ENCODE results near the gene NDUFV2.
"Not testable (repeated sequence)": the region's sequence is repeated elsewhere in the genome, so short reads cannot be mapped to it uniquely, and the experiment has no call there.

The NDUFV2 gene

DNA sequence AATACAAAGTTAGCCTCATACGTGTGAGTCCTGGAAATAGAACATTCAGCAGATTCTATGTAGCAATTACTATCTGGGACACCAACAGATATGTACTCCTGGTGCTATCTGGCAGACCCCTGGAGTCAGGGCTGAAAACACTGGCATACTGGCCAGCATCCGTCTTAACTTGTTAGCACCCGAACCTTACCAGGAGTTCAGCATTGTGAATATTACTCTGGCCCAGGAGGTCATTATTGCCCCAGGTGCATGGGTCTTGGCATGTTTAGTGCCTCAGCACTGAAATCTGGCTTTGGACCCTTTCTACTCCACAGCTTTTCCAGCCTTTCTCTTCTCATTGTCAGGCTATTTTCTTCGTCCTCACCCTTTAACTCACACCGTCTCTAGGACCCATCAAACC lies 11.9 kb upstream of the NDUFV2 start:
- no peak for DNase-seq (ENCODE audit: low read depth)

DNA sequence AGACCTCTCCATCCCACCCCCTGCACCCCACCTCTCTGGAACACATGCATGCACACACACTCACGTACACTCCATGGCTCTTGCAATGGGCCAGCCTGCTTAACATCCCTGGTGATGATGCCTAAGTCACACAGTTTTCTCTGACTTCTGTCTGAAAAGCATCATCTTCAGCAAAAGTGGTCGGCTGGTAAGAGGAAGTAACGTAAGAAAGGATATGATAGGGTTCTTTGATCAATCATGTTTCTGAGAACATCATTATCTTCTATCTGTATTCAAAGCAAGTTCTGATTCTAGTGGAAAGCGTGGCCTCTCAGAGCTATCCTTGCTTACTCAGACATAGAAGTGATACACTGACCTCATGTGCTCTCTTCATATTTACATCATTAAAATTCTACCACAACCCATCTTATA lies 11.4 kb upstream of the NDUFV2 start:
- no peak for DNase-seq (ENCODE audit: low read depth)

DNA sequence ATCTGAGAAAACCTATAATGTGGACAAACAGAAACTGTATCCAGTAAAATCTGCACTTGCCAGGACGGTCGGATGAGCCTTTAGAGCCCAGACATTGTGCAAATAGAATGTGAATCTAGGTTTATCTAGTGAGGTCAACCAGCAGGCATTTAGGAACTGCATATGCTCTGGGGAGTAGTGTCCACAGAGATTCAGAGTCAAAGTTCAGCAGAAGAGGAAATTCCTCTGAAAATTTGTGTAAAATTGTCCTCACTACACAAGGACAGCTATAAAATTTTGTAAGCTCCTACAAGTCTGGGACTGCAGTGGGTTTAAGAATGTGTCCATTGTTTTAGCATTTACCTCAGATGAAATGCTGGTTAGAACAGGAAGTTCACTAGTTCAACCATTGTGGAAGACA lies 9.8 kb upstream of the NDUFV2 start:
- DNase-seq (ENCODE audit: low read depth): peak; percentile 49

DNA sequence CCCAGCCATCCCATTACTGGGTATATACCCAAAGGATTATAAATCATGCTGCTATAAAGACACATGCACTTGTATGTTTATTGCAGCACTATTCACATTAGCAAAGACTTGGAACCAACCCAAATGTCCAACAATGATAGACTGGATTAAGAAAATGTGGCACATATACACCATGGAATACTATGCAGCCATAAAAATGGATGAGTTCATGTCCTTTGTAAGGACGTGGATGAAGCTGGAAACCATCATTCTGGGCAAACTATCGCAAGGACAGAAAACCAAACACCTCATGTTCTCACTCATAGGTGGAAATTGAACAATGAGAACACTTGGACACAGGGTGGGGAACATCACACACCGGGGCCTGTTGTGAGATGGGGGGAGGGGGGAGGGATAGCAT lies 9.4 kb upstream of the NDUFV2 start:
- DNase-seq (ENCODE audit: low read depth): not testable (repeated sequence)

DNA sequence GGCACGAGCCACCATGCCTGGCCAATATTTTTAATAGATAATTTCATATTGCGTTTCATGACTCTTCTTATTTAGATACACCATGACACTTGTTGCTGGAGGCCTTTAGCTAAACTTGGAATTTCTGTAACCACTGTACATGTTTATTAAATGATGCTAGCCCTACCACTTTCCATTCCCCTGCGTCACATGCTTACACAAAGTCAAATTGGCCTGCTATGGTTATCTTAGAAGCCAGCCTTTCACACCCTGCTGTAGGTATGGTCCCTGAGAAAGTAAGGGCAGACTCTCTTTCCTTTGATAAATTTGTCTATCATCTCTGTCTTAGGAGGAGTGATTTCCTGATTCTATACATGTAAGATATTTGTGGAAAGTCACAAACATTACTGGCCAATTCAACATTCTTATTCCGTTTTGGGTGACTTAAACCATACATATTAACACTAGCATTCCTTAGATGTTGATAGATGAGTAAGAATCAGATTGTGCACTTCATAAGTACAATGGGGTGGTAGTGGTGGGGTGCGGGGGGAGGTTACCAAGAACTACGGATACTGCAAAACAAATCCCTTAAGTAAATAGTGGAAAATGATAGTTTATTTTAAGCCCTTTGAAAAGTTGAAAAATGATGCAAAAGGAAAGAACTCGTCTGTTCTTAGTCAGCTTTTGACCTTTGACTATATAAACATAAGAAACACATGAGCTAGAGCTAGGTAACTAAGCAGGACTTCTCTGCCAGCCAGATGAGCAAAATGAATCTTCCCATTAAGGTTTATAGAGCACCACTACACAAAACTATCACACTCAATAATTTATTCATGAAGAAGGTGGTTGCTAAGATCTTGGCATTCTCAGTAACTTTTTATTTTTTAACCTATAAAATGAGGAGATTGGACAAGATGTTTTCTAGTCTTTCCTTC lies 7.9 kb upstream of the NDUFV2 start:
- peak; percentile 89 for DNase-seq (ENCODE audit: low read depth)

DNA sequence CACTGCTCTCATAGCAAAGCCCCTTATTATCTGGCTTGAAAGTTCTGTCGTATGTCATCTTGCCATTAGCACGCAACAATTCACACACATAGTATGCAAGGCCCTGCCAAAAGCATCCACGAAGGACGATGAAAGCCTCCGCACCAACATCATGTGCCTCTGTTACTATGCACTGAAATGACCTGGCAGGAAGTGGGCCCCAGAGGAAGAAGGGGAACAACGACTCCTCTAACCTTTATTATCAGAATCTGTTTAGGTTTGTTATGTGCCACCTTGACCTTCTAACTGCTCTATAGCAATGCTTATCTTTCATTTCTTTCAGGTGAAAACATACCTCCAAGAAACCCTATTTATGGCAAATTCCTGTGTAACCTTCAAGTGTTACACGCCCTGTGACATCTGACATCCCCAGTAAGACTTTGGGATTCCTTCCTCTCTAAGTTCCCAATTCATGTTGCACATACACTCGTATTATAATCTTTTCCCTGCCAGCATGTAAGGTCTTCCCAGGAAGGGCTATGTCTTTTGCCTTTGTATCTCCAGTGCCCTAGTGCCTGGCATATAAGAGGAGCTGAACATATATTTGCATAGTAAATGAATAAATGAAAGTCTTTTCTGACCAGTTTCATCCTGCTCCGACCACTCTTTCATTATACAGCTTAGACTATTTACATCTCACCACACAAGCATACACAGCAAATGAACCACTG lies 7.0 kb upstream of the NDUFV2 start:
- DNase-seq (ENCODE audit: low read depth): no peak

DNA sequence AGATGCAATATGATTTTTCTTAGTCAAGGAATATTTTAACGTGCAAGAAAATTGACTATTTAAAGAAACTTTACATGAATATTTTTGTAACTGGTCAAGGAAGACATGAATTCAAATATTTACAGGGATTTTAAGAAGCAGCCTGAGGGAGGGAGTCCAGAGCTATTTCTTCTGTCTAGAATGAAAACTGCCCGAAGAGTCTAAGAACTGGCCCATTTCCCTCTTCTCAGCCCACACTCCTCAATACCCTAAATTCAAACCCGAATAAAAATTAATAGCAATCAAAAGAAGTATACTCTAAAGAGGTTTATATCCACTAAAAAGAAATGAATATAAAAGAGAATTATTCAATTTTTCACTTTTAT lies 6.5 kb upstream of the NDUFV2 start:
- no peak for DNase-seq (ENCODE audit: low read depth)

DNA sequence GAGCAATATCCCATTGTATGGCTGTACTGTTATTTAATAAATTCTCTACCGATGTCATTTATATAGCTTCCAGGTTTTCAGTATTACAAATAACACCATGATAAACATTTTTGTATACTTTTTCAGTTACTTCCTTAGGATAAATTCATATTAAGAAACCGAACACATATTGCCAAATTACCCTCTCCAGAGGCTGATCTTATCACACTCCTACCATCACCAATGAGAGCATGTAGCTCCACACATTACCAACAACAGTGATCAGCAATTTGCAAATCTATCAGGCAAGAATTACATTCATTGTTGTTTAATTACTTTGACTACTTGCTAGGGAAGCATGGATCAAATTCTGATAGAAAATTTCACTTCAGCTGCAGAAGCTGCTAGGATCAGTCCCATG lies 5.8 kb upstream of the NDUFV2 start:
- DNase-seq (ENCODE audit: low read depth): no peak

DNA sequence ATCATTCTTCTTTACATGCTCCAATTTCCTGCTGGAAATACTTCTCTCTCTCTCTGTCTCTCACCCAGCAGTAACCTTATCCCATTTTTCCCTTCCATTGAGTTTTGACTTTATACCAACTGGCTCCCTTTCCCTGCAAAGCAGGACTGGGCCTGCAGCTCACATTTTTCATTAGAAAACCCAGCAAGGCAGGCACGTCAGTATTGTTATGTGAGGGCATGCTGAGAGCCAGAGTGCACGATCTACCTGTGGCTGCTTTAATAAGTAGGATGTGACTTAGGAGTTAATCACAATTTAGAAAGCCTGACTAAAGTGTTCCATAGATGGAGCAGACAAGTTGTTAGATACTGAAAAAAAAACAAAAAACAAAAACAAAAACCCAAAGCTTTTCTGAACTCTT lies 5.2 kb upstream of the NDUFV2 start:
- no peak for DNase-seq (ENCODE audit: low read depth)

DNA sequence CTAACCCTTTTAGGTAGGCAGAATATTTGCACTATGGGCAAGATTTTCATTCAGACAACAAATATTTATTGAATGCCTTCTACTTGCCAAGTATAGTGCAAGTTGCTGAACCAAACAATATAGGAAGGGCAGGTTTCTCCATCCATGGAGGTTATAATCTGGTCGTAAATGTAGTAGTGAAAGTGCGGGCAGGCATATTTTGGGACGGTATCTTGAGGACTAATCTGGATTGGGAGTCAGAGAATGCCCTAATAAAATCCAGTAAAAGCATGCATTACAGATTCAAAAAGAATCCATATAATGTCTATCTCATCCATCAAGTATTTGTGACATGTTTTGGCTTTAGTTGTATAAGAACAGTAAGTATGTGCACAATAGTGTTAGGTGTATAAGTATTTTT lies 1.7 kb upstream of the NDUFV2 start:
- peak; percentile 63 for DNase-seq (ENCODE audit: low read depth)

DNA sequence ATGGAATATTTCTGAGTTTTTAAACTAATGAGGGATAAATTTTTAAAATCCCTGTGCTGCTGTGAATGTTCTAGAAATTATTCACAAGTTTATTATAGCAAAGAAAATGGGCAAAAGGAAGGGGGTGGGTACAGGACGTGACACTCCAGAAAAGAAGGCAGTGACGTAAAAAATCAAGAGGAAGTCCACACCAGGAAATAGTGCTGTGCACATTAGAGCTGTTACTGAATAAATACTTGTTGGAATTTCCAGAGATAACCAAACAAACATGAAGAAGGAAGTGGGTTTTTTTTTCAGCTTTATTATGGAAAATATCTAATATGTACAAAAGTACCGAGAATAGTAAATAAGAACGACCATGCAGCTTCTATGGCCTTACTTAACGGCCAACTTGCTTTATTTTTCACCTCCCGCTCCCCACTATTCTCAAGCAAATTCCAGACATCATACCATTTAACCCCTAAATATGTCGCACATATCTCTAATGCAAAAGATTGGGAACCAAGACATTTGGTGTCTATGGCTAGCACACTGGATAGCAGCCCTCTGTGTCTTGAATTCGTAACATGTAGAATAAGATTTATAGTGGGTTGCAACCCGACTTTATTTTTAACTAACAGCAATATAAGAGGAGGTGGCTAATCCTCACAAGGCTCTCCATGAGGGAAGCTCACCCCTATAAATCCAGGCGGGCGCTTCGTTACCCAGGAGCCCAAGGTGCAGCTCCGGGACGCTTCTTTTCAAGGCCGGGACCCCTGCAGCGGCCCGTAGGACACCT lies 580 bp upstream of the NDUFV2 start:
- peak; percentile 86 for DNase-seq (ENCODE audit: low read depth)

DNA sequence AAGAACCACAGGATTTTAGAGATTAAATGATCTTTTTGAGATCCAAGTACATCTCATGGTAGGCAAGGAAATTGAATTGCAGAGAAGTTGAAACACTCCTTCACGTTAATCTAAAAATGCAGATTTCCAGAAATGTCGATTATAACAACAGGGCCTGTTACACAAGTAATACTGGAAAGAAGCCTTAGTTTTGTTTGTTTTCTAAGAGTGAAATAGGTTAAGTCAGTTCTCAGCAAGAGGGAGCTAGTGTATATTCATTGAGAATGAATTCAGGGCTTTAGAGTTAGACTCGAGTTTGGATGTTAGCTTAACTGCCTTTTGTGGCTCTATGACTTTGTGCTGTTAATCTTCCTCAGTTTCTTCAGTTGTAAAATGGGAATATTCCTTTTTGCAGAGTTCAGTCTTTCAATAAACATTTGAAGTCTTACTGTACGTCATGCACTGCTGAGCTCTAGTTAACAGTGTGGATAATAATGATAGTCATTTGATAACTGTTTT lies 926 bp downstream of the NDUFV2 start:
- DNase-seq (ENCODE audit: low read depth): peak; percentile 54

DNA sequence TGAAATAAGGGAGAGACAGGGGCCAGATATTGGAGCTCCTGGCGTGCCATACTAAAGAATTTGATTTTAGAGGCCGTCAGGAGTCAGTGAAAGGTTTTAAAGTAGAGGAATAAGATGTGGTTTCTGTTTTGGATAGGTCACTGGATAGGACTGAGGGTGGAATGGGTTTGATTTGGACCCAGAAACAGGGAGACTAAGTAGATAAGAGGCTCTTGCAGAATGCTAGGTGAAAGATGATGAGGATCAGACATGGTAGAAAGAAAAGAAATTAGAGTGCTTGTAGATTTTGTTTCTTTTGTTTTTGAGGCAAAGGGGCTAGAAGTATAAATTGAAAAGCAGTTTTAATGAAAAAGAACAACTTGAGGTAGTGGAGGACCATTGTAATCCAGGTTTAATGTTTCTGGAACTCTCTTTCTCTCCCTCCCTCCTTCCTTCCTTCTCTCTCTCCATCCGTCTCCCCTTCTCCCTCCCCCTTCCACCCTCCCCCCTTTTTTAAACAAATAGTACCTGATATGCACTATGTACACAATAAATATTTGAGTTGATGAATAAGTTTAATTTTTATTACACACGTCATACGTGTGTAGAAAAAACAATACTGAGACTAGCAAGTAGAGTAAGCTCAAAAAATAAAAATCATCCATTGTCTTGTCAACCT lies 1.9 kb downstream of the NDUFV2 start:
- no peak for DNase-seq (ENCODE audit: low read depth)

DNA sequence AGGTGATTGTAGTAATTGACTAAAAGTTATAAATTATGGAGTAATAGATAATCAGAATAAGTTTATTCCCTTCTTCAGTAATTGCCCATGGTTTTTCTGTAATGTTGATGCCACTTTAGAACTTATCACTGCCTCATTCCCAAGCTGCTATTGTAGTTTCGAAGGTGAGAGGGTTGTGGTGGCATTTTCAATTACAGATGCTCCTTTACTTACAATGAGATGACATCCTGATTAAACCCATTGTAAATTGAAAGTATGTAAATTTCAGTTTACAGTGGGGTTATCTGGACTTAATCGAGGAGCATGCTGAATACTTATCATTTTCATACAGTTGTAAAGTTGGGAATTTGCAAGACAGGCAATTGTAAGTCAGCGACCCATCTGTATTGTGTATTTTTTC lies 2.9 kb downstream of the NDUFV2 start:
- DNase-seq (ENCODE audit: low read depth): no peak

DNA sequence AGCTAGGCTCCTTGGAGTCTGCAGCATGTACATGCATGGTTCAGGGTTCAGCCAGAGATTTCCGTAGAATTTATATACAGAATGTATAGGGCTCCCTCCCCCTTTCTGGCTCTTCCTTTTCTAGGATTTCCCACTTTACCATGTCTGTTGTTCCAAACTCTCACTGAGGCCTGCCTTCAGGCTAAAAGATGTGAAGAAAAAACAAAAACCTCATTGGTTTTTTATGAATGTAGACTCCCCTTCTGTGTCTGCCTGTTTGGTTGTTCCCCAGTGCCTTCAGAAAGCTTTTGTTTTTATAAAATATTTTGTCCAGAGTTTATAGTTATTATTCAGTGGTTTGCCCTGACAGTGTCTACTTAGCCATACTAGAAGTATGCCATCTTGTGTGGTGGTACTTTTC lies 3.6 kb downstream of the NDUFV2 start:
- DNase-seq (ENCODE audit: low read depth): no peak

DNA sequence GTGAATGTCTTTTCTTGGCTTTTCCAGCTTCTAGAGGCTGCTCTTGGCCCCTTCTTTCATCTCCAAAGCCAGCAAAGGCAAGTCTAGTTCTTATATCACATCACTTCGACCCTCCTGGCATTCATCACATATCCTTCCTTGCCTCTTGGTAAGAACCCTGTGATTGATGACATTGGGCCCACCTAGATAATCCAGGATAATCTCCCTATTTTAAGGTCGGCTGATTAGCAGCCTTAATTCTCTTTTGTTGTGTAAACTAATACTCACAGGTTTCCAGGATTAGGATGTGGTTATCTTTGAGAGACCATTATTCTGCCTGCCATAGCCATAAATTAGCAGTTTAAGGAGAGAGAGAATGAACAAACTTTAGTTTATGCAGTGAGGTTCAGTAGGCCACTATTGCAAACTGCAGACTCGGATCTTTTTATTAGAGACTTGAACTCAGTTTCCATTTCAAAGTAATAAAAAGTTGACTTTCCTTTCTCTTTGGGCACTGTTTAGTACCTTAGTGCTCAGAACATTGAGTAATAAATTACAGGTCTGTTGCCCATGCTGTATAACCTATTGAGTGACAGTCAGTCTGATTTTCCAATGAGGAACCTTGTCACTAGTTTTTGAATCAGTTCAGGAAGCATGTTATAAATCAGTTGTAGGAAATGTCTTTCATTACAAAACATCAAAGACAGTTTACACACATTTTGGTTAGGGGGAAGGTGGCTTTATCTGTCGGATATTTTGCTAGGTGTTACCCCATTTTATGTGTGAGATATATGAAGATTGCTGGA lies 4.5 kb downstream of the NDUFV2 start:
- DNase-seq (ENCODE audit: low read depth): no peak

DNA sequence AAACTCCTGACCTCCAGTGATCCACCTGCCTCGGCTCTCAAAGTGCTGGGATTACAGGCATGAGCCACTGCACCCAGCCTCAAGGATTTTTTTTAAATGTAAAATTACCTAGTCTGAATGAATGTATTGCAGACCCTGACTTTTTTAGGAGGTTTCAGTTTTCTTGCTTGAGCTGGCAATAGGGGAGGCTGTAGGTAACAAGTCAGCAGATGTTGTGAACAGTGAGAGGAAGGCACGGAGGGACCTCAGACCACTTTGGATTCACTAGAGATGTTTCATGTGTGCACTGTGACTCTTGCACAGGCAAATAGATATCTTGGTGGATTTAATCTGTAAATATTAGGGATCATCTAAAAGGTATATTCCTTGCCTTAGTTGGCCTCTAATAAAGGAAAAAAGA lies 6.4 kb downstream of the NDUFV2 start:
- DNase-seq (ENCODE audit: low read depth): no peak

DNA sequence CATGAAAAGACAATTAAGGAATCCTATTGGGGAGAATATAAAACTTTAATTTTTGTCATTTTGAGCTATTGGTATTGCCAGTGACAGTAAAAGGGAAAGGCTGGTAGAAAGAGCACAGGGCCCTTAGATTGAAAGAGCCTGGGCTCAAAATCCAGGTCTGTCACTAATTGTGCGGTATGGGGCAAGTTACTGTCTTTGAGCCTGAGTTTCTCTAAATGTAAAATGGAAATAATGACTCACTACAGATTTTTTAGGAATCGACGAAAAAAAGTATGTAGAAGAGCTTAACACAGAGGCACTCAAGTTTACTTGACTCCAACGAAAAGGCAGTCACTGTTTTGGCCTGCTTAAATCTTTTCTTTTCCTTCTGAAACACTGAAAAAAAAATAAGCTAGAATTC lies 7.0 kb downstream of the NDUFV2 start:
- peak; percentile 76 for DNase-seq (ENCODE audit: low read depth)

DNA sequence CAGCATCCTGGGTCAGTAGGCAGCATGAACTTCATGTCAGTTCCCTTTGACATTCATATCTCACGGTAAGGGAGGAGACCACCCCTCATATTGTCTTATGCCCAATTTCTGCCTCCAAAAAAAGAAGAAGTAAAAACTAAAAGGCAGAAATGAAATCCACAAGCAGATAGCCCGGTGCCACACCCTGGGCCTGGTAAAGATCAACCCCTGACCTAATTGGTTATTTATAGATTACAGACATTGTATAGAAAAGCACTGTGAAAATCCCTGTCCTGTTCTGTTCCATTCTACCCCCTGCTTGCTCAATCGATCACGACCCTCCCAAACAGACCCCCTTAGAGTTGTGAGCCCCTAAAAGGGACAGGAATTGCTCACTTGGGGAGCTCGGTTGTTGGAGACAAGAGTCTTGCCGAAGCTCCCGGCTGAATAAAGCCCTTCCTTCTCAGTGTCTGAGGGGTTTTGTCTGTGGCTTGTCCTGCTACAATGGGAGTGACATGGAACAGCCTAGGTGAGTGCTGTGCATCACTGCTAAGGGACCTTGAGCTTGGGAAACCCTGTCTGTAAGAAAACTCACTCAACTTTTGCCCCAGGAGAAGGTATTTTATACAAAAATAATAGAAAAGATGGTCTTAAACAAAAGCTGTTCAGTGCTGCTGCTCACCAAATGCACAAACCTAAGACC lies 11.1 kb downstream of the NDUFV2 start:
- no peak for DNase-seq (ENCODE audit: low read depth)

DNA sequence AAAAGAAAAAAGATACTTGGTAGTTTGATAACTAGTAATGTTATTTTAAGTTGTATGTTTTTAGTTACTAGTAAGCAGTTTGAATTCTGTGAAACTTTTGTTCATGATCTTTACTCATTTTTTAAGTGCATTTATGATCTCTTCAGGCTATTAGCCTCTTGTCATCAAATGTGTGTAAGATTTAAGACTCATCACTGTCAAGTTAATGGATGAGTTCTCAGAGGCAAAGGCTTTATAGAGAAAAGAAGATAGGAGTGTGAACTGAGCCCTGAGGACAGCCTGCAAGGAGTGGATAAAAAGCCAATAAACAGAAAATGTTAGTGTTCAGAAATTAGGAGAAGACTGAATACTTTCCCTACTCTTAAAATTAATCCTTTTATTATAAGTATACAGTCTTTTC lies 13.5 kb downstream of the NDUFV2 start:
- DNase-seq (ENCODE audit: low read depth): peak; percentile 49

Measured in EH (cell line).